Mucosa of descending colon (tissue), 3 donors: ENCODE results near the gene PUSL1. TPM values are rescaled to one million over a fixed set of nuclear protein-coding genes. Genes with fewer than 3 reads are reported as not detected.

Experiments used
- ATAC-seq: fragments of 200-7000 bp; cut with Tn5 transposase; one replicate; pipeline ENCODE4 v1.9.1; 2020; ENCODE audit warnings: mild to moderate bottlenecking, moderate library complexity
- DNase-seq, 3 donors: peaks; one replicate each; pipeline ENCODE4 v3.0.0-alpha.2; 2020
- H3K36me3 ChIP-seq: fragments of 200-600 bp; one replicate; pipeline ENCODE4 v1.8.0; 2021; ENCODE audit warnings: low read depth, mild to moderate bottlenecking
- H3K4me1 ChIP-seq: fragments of 200-600 bp; one replicate; pipeline ENCODE4 v1.8.0; 2021; ENCODE audit warnings: low read depth, mild to moderate bottlenecking
- H3K4me3 ChIP-seq: fragments of 200-600 bp; one replicate; pipeline ENCODE4 v1.8.0; 2021; ENCODE audit warnings: mild to moderate bottlenecking
- H3K9me3 ChIP-seq: fragments of 200-600 bp; one replicate; pipeline ENCODE4 v1.8.0; 2021; ENCODE audit warnings: mild to moderate bottlenecking
- CTCF ChIP-seq: fragments of 200-600 bp; IDR thresholded peaks from one replicate; pipeline ENCODE4 v1.8.0; 2022; ENCODE audit warnings: antibody characterized with exemption, mild to moderate bottlenecking
- intact Hi-C, 2 donors: fragments of 100-400 bp; cut with DNase I in 1 of 2; cut with micrococcal nuclease in 1 of 2; formaldehyde crosslinking; loops; one replicate each; pipeline versions ENCODE4 v1.11.0 to v1.11.1; 2022; cut with DNase I, micrococcal nuclease
- total RNA-seq, 3 donors: library from RNA; stranded (reverse); fragmentation: NEBNext Ultra II Directional in 2 of 3; extraction: Animal tissue kit (Norgen Biotek cat#: 25700) in 2 of 3; gene quantifications; one replicate each; pipeline versions ENCODE4 v1.2.1 to v1.2.4, GENCODE V29; 2021 to 2023
- donor health status: DM: no; HTN: no; CAD: no; lungs with moderate emphysema.
- donor health status: DM: no; HTN: no; CAD: no.
- donor health status: DM: no; HTN: yes; CAD: no.

PUSL1 gene
- total RNA-seq, 3 donors from 2014 or later = 12.4 to 15.9 (median 15.4) TPM

DNA sequence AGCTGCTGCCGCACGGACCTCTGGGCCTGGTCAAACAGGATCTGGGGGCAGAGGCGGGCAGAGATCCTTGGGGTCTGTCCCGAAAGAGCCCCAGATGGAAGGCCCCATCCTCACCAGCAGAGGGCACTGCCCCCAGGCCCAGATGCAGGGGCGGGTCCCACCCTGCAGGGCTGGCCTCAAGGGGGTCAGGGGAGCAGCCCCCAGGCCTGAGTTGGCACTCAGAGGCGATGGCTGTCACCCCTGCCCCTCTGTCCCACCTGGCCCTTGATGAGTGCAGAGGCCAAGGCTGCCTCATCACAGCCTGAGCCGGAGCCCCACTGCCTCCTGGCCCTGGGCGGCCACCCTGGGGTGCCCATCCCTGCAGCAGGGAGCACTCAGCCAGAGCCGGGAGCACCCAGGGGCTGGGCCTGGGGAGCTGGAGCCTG, 6.4 kb upstream of the PUSL1 start:
- ATAC-seq (no peak), DNase-seq (no peak)
- Histone ChIP-seq H3K36me3 (no peaks in the 10 kb centered on the region), H3K4me1 (peaks cover 26% of the 10 kb centered on the region), H3K9me3 (no peaks in the 10 kb centered on the region), H3K4me3 (no peak overlapping the region)
- no peak for TF ChIP-seq CTCF
- intact Hi-C loops = no loop called here

DNA sequence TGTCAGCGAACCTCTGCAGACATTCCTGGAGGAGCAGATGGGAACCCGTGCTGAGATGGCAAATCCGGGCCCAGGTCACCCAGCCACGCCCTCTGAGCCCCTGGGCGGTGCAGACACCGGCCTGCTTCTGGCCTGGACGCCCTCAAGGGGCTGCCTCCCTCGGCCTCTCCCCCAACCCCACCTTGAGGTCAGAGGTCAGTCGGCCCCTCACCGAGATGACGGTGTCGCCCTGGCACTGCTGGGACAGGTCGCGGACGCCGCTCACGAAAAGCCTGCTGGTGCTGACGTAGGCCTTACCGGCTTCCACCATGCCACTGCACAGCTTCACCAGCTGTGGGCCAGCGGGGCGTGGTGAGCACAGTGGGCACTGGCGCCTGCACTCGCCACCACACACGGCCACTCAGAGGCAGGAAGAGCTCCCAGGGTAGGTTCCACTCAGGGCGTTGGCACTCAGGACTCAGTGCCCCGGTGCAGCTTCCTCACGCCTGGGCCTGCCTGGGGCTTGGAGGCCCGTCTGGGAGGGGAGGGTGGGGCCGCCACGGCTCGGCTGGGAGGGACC, 5.4 kb upstream of the PUSL1 start:
- Histone ChIP-seq H3K9me3 (no peaks in the 10 kb centered on the region), H3K4me3 (no peak overlapping the region), H3K36me3 (no peaks in the 10 kb centered on the region), H3K4me1 (peaks cover 28% of the 10 kb centered on the region)
- DNase-seq (no peak), ATAC-seq (no peak)
- TF ChIP-seq CTCF = no peak
- intact Hi-C loops = no loop called here

GRCh38 chr1:1303736-1304135, 4.7 kb upstream of the PUSL1 start:
- ATAC-seq = no peak
- H3K4me3 ChIP-seq = no peak overlapping the region
- no peak for TF ChIP-seq CTCF
- intact Hi-C loops = no loop called here
- H3K4me1 ChIP-seq = peaks cover 28% of the 10 kb centered on the region
- no peak for DNase-seq
- no peaks in the 10 kb centered on the region for H3K36me3 ChIP-seq
- H3K9me3 ChIP-seq = no peaks in the 10 kb centered on the region

- ATAC-seq = peak; percentile 6
Observed at GRCh38 chr1:1304331-1305299, 3.8 kb upstream of the PUSL1 start.

More at GRCh38 chr1:1304331-1305299, 3.8 kb upstream of the PUSL1 start:
- Histone ChIP-seq H3K9me3 (no peaks in the 10 kb centered on the region), H3K36me3 (no peaks in the 10 kb centered on the region), H3K4me3 (no peak overlapping the region), H3K4me1 (peaks cover 35% of the 10 kb centered on the region)
- TF ChIP-seq CTCF = no peak
- intact Hi-C loops = no loop called here
- DNase-seq = peak; percentile 78 to 86 (median 78)
